GM21528 (cell line): ENCODE data around the gene RPRD1A.
A peak's percentile ranks its signal among the peaks of the same experiment; 100 is the strongest.
"Not testable (repeated sequence)": the region's sequence is repeated elsewhere in the genome, so short reads cannot be mapped to it uniquely, and the experiment has no call there.

Experiments used
- ATAC-seq: cut with Tn5 transposase; IDR thresholded peaks from one replicate; pipeline ENCODE4 v1.9.1; 2021; ENCODE audit warnings: mild to moderate bottlenecking, moderate library complexity; ENCODE audit not compliant: unreplicated experiment, low FRiP score

RPRD1A gene

DNA sequence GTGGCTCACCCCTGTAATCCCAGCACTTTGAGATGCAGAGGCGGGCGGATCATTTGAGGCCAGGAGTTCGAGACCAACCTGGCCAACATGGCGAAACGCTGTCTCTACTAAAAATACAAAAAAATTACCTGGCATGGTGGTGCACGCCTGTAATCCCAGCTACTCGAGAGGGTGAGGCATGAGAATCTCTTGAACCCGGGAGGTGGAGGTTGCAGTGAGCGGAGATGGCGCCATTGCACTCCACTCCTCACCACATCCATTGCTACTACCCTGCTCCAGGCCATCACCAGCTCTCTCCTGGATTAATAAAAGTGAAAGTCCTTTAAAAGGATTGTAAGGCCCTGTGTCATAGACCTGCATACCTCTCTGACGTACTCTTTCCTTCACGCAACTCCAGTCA, 93.7 kb downstream of the RPRD1A start:
- no peak for ATAC-seq

DNA sequence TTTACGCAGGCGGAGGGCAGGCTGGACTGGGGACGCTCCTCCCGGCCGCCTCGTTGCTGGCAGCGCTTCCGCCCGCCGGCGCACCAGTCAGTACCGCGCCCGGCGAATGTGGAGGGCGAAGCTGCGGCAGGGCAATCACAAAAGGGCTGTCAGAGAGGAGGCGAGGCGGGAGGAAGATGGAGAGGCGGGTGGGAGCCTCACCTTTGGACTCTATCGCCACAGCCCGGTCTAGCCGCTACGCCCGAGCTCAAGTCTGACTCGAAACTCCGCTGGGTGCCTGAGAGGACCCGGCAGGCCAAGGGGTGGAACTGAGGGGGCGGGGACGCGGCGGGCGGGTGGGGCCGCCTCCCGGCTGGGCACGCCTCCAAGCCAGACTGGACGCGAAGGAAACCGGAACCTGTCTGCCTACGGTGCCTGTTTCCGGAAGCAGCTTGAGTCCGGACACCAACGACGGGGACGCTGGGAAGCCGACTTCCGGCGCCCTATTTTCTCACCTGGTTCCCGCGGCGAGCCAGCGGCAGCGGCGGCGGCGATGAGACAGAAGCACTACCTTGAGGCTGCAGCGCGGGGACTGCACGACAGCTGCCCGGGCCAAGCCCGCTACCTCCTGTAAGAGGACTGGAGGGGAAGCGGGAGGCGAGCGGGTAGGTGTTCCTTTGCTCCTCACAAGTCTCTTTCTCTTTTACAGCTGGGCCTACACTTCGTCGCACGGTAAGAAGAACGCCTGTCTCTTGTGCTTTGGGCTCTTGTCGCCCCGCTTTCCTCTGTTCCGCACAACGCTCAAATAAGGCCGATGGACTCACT, 95.0 kb downstream of the RPRD1A start, which contains the start of gene RMP24:
Gene RMP24 (plus strand): TSS at position 483 of the 804 bp plus-strand sequence.
- ATAC-seq = peak; percentile 92

DNA sequence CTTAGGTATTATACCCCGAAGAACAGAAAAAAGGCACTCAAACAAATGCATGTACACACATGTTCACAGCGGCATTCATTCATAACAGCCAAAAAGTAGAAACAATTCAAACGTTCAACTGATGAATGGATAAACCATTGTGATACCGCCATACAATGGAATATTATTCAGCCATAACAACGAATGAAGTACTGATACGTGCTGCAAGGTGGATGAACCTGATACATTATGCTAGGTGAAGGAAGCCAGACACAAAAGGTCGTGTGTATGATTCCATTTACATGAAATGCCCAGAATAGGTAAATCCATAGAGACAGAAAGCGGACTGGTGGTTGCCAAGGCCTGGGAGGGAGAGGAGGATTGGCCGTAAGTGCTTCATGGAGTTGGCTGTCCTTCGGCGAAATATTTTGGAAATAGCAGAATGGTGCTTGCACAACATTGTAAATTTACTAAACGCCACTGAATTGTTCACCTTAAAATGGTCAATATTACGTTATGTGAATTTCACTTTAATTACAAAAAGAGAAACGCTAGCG, 95.6 kb downstream of the RPRD1A start:
- peak; percentile 30 for ATAC-seq

DNA sequence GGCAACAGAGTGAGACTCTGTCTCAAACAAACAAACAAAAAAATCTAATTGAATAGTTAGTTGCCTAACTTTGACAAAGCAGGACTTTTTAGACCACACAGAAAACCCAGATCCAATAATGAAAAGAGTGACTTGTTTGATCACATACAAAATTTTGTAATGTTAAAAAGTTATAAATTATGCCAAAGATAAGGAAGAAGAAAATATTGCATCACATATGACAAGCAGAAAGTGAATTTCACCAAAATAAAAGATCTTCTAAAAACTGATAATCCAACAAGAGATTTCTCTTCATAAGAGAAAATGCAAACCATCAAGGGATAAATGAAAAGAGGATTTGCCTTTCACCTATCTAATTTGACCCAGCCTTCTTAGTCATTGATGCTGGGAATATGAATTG, 97.7 kb downstream of the RPRD1A start:
- ATAC-seq = no peak

DNA sequence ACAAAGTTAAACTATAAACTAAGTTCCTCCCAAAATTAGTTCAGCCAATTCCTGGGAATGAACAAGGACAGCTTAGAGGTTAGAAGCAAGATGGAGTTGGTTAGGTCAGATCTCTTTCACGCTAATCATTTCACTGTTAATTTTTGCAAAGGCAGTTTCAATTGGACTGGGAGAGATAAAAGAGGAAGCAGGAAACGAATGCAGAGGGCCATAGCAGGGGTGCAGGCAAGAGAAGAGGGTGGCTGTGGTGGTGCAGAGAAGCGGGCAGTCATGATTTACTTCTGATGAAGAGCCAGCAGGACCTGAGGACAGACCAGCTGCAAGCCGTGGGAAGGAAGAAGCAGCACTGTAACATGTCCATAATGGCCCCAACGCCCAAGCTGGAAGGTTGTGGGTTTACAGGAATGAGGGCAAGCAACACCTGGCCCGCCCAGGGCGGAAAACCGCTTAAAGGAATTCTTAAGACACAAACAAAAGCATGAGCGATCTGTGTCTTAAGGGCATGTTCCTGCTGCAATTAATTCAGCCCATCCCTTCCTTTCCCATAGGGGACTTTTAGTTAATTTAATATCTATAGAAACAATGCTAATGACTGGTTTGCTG, 99.0 kb downstream of the RPRD1A start:
- no peak for ATAC-seq

DNA sequence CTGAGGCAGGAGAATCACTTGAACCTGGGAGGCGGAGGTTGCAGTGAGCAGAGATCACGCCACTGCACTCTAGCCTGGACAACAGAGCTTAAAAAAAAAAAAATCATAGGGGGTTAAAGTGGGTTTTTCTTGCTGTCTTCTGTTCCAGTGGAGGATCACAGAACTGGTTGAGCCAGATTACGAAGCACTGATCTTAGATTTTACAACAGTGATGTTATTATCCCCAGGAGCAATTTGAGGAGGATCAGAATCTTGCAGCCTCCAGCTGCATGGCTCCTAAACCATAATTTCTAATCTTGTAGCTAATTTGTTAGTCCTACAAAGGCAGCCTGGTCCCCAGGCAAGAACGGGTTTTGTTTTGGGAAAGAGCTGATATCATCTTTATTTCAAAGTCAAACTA, 99.5 kb downstream of the RPRD1A start:
- not testable (repeated sequence) for ATAC-seq

DNA sequence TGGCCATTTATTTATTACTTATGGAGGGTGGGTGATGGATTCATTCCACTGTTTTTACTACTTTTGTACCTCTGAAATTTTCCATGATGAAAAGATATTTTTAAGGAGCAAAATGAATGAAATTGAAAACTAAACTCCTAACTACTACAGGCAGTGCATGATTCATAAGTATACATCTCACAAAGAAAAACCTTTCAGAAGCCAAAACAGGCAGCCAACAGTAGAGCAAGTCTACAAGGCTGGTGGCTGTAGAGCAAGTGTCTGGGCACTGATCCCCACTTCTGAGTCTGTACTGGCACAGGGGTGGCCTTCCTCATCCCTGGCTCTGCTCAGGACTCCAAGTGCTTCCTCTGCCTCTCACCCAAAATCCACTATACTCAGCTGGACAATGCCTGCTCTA, 103.0 kb downstream of the RPRD1A start:
- no peak for ATAC-seq

DNA sequence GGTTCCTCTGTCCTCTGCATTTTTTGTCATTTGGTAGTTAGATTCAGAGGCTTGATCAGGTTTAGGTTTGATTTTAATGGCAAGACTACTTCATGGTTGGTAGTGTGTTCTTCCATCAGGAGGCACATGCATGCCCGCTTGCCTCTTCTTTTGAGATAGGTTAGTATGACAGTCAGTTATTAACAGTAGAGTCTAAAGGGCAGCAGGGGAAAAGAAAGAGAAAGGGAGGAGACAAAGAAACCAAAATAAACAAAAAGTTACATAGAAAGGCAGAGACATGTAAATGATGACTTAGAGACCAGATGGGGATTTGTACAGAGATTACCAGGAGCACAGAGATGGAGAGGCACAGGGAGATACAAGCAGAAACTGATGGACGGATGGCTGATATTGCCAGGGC, 105.0 kb downstream of the RPRD1A start:
- no peak for ATAC-seq

DNA sequence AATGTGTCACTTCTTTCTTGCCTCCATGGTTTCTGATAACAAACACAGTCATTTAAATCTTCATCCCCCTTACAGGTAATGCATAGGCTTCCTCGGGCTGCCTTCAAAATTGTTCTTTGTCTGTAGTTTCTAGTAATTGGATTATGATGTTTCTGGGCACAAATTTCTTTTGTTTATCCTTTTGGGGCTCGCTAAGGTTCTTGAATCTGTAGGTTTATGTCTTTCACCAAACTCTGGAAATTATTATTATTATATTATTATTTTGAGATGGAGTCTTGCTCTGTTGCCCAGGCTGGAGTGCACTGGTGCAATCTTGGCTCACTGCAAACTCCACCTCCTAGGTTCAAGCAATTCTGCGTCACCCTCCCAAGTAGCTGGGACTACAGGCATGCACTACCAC, 111.1 kb downstream of the RPRD1A start:
- no peak for ATAC-seq

DNA sequence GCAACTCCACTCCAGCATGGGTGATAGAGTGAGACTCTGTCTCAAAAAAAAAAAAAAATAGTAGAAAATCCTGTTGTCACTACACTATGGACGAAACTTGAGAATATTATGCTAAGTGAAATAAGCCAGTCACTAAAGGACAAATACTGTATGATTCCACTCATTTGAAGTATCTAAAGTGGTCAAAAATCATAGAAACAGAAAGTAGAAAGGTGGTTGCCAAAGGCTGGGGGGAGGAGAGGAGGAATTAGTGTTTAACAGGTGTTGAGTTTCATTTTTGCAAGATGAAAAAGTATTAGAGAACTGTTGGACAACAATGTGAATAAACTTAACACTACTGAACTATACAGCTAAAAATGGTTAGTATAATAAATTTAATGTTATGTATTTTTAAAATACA, 113.7 kb downstream of the RPRD1A start:
- ATAC-seq = no peak

DNA sequence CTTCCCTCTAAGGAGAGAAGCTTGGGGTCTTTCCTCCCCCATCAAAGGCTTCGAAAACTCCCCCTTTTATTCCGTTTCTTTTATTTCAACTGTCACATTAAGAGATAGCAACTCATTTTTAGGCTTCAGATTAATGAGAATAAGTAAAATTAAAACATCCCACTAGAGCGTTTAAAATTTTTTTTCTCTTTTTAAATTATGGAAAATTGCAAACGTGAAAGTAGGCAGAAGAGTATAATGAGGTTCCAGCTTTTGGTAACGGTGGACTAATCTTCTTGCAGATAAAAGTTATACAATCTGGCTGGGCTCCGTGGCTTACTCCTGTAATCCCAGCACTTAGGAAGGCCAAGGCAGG, 116.8 kb downstream of the RPRD1A start:
- no peak for ATAC-seq

DNA sequence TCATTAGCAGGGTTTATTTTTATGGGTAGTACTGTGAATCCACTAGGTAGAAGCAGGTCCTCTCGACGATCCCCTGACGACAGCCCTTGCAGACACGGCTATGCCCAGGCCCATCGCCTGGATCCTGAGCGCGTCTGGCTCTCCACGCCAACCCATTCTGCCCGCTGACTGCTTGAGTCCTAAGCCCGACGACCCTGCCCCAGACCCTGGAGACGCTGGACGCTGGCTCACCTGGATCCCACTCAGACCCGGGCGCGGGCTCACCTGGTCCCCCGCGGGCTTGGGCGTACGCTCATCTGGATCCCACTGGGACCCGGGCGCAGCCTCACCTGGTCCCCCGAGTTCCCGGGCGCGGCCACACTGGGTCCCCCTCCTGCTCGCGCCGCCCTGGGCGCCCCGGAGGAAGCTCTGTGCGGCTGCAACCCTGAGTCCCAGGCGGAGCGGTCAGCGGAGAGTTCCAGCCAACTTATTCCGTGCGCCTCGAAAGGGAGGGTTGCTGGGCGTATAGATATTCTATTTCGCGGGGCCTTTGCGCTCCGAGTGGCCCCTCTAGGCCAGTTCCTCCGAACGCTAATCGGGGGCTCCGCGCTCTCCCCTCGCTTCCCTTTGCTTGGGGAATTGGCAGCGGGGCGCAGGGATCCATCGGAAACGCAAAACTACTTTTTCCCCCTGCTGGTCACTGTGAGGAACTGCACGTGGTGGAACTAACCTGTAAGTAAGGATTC, 117.3 kb downstream of the RPRD1A start:
- ATAC-seq = peak; percentile 66

DNA sequence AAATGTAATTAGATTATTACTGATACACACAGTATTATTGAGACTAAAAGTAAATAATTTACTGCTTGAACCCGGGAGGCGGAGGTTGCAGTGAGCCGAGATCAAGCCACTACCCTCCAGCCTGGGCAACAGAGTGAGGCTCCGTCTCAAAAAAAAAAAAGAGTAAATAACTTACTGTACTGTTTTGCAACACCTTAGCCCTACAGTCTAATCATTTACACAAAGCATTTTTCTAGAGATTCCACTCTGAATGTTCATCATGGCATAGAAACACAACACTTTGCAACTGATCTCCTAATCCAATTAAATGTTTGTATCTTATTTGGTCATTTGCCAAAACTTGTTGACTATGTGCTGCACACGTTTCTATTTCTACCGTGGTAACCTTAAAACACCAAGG, 118.3 kb downstream of the RPRD1A start:
- ATAC-seq = no peak

DNA sequence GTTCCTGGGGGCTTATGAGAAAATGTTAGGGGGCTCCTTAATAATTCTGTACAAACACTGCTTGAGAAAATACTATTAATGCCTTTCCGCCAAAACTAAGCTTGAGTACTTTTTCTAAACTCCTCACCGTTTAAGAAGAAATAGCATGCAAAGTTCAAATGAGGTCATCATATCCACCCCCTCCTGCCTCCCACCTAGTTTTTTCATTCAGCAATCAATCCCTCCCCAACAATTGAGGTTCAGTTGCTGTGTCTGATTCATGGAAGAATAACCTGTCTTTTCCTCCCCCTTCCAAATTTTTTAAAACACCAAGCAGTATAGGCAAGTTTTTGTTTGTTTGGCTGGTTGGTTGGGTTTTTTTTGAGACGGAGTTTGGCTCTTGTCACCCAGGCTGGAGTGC, 119.3 kb downstream of the RPRD1A start:
- ATAC-seq = no peak

DNA sequence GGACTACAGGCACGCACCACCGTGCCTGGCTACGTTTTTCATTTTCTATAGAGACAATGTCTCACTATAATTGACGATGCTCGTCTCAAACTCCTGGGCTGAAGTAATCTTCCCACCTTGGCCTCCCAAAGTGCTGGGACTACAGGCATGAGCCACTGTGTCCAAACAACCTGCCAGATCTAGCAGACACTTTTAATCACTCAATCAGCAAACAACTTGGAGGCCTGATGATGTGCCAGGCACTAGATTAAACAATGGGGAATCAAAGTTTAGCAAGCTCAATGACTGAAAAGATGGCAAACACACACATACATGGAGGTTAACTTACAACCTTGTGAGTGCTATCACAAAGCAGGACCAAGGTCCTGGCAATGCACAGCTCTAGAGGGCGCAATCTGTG, 124.7 kb downstream of the RPRD1A start:
- no peak for ATAC-seq

DNA sequence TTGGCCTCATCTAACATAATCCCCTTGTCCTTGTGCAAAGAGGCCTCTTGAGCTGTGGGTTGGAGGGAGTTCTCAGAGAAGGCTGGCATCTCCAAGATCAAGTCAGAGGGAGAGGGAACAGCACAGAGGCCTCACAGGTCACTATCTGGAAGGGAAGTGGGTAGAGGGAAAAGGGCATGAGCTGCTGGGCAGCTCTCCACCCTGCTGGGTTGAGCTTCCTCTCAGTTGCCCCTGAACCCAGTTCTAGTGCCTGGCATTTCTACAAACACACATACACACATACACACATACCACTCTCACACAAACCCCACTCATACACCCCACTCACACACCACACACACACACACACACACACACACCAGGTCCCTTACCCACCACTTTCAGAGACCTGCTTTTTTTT, 125.2 kb downstream of the RPRD1A start:
- ATAC-seq = no peak

DNA sequence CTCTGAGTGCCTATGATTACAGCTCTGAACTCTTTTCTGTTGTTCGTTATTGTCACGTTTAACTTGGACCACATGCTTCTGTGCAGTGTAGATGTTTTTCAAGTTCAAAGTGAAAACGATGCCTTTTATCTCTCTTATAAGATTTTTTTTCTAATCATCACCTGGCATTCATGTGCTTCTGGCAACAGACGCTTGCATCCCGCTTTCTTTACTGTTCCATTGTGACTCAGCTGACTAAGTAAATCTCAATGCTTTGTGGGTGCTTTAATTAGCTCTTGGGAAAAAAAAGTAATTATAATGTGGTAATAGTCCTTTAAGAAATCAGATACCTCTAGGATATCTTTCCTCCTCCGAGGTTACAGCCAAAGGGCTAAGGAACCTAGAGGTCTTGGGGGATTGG, 126.1 kb downstream of the RPRD1A start:
- no peak for ATAC-seq
